GM19324 (cell line): ENCODE measurements around the gene GRK4.

Experiments
- ATAC-seq: cut with Tn5 transposase; IDR thresholded peaks from one replicate; pipeline ENCODE4 v1.9.1; 2021; ENCODE audit warnings: mild to moderate bottlenecking, moderate library complexity; ENCODE audit not compliant: unreplicated experiment, low FRiP score

Gene GRK4

GRCh38 chr4:3060946-3061345 lies 97.6 kb downstream of the GRK4 start:
- ATAC-seq = no peak

GRCh38 chr4:3062471-3062870 lies 99.1 kb downstream of the GRK4 start:
- ATAC-seq = no peak

GRCh38 chr4:3065551-3065950 lies 102.2 kb downstream of the GRK4 start:
- ATAC-seq = no peak

- no peak for ATAC-seq
These were observed 103.5 kb downstream of the GRK4 start for GRCh38 chr4:3066836-3067400.

GRCh38 chr4:3067473-3068001 lies 104.2 kb downstream of the GRK4 start:
- ATAC-seq = no peak

GRCh38 chr4:3069661-3070199 lies 106.4 kb downstream of the GRK4 start:
- no peak for ATAC-seq

- no peak for ATAC-seq
These were observed 107.5 kb downstream of the GRK4 start for GRCh38 chr4:3070709-3071500.

GRCh38 chr4:3071811-3072210 lies 108.4 kb downstream of the GRK4 start:
- no peak for ATAC-seq

- ATAC-seq = peak; percentile 34
These were observed 110.0 kb downstream of the GRK4 start for GRCh38 chr4:3073158-3074077.

GRCh38 chr4:3074078-3074845 lies 110.9 kb downstream of the GRK4 start, which contains the start of the genes HTT and HTT-AS:
TSS of gene HTT (plus strand) at chr4:3074681. CDS start at chr4:3074826, 145 bp downstream.
TSS of gene HTT-AS (minus strand) at chr4:3074538.
- peak; percentile 92 for ATAC-seq

GRCh38 chr4:3074846-3075651 lies 111.7 kb downstream of the GRK4 start:
- ATAC-seq = peak; percentile 8

- ATAC-seq = no peak
These were observed 112.2 kb downstream of the GRK4 start for GRCh38 chr4:3075652-3075981.

GRCh38 chr4:3077796-3078195 lies 114.4 kb downstream of the GRK4 start:
- no peak for ATAC-seq

- no peak for ATAC-seq
These were observed 116.3 kb downstream of the GRK4 start for GRCh38 chr4:3079694-3080123.

GRCh38 chr4:3082925-3083515 lies 119.6 kb downstream of the GRK4 start:
- no peak for ATAC-seq

GRCh38 chr4:3083732-3084131 lies 120.4 kb downstream of the GRK4 start:
- ATAC-seq = no peak

- no peak for ATAC-seq
These were observed 122.7 kb downstream of the GRK4 start for GRCh38 chr4:3085948-3086670.
